NCI-H1105 treated with DMSO at 0.1 percent for 48 hours (cell line): Measurements from ENCODE around the gene LRRC63.
A peak's percentile ranks its signal among the peaks of the same experiment; 100 is the strongest.
"Not testable (repeated sequence)": the region's sequence is repeated elsewhere in the genome, so short reads cannot be mapped to it uniquely, and the experiment has no call there.

Source experiments
- DNase-seq: peaks from one replicate; lab custom pipeline; 2025; lab: John Stamatoyannopoulos, UW

Gene LRRC63

DNA sequence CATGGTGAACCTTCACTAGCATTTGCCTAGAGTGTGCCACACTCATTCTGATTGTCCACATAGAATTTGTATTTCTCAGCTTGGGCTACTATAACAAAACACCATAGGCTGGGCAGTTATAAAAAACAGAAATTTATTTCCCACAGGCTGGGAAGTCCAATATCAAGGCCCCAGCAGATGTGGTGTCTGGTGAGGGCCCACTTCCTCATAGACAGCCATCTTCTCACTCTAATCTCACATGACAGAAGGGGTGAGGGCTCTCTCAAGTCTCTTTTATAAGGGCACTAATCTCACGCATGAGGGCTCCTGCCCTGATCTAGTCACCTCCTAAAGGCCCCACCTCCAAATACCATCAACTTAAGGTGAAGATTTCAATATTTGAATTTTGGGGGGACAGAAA lies 53.6 kb downstream of the LRRC63 start:
- DNase-seq = no peak

DNA sequence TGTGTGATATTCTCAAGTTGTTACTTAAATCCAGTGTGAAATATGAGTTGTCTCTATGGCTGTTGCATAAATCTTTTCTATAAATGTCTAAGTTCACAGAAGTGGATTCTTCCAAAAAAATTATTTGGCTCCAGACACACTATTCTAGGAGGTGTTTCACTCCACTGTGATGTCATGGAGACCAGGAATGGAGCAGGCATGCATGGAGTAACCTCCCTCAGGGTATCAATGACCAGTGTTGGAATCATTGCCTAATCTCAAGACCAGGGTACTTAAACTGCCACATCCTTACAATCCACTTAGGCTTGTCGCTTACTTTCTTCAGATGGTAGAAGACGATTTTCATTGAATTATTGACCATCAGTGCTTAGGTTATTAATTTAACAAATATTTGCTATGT lies 55.4 kb downstream of the LRRC63 start:
- DNase-seq = no peak

DNA sequence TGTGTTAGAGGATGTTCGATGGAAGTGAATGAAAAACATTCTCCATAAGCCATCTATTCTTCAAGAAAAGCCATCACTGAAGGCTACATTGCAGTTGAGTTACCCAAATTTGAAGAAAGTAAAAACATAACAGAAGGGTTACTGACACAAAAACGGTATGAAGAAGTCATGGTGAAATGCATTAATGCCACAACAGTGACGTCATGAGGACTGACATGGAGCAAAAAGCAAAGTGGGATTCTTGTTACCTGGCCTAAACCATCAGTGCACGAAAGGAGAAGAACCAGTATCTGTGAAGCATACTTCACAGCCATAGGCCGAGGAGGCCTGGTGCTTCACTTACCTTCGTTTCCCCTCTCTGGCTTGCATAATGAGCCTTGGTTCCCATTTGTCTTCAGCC lies 58.7 kb downstream of the LRRC63 start:
- DNase-seq = no peak

DNA sequence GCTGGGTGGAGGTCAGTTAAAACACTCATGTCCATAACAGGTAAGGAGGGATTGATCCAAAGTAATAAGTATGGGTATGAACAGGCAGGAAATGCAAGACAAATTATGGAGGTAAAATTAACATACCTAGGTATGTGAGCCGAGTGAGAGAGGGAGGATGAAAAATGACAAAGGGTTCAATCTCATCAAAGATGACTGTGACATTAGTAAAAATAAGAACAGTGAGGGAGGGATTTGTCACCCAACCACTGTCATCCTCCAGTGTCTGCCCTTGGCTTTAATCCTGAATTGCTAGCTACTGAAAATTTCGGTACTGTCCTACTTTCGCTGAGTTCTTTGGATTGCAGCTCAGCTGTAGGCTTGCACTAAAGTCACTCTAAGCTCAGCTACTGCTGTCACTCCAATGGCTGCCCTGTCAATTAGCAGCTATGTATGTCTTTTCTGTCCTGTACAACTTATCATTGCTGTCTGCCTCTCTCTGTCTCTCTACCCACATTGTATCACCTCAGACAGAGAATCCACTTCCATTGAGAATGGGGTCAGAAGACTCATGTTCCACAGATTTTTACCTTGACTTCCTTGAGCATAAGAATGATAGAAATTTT lies 62.5 kb downstream of the LRRC63 start:
- DNase-seq = no peak

DNA sequence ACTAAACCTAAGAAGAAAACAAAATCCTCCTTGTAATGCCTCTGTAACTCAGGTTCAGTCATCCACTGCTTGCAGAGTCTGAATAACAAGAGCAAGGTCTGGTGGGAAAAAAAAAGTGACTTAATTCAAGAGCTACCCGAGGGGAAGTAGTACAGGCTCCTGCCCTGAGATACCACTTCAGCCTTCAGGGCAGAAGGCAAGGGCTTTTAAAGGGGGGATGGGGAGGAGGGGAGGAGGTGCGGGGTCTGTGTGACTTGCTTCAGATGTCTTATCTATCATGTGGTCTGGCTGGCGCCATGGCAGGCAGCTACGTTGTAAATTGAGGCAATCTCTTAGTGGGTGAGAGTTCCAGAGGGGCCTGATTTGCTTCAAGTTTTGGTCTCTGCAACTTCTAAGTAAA lies 66.7 kb downstream of the LRRC63 start:
- no peak for DNase-seq

DNA sequence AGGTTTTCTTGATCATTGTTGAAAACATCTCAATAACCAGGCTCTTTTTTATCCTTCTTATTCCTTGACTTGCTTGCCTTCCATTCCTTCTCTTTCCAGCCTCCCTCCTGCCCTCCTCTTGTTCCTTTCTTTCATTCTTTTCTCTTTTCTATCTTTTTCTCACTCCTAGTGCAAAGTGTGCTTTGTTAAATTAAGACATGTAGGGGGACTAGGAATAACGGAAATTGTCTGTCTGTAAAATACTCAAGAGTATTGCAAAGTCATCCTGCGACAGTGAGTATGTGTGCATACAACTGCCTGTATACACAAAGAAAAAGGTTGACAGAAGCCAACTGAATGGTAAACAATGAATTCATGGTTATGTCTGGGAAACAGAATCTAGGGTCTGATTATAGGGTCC lies 70.1 kb downstream of the LRRC63 start:
- no peak for DNase-seq

DNA sequence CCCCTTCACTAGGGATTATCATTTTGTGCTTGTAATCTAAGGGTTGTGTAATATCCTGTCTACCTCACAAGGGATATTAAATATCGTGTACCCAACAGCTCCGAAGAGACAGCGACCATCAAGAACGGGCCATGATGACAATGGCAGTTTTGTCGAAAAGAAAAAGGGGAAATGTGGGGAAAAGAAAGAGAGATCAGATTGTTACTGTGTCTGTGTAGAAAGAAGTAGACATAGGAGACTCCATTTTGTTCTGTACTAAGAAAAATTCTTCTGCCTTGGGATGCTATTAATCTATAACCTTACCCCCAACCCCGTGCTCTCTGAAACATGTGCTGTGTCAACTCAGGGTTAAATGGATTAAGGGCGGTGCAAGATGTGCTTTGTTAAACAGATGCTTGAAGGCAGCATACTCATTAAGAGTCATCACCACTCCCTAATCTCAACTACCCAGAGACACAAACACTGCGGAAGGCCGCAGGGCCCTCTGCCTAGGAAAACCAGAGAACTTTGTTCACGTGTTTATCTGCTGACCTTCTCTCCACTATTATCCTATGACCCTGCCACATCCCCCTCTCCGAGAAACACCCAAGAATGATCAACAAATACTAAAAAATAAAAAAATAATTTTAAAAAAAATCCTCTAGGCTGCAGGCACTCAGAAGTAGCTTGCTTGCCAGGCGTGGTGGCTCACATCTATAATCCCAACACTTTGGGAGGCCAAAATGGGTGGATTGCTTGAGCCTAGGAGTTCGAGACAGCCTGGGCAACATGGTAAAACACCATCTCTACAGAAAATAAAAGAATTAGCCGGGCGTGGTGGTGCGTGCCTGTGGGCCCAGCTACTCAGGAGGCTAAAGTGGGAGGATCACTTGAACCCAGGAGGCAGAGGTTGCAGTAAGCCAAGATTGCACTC lies 72.4 kb downstream of the LRRC63 start:
- DNase-seq = not testable (repeated sequence)

DNA sequence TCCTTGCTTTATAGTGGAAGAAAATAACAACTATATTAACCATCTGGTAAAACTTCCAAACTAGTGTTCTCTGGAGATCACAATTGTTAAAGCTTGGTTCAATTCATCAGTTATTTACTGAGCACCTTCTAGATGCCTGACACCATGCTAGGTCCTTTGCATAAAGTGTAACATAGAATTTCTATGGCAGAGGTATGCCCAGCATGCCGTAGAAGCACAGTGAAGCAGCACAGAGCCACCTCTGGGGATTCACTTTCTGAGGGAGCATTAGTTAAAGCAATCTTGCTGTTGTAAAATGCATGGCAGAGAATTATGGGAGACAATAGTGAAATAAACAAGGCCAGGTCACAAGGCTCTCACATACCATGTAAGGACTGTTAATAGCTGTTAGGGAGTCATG lies 75.2 kb downstream of the LRRC63 start:
- no peak for DNase-seq

DNA sequence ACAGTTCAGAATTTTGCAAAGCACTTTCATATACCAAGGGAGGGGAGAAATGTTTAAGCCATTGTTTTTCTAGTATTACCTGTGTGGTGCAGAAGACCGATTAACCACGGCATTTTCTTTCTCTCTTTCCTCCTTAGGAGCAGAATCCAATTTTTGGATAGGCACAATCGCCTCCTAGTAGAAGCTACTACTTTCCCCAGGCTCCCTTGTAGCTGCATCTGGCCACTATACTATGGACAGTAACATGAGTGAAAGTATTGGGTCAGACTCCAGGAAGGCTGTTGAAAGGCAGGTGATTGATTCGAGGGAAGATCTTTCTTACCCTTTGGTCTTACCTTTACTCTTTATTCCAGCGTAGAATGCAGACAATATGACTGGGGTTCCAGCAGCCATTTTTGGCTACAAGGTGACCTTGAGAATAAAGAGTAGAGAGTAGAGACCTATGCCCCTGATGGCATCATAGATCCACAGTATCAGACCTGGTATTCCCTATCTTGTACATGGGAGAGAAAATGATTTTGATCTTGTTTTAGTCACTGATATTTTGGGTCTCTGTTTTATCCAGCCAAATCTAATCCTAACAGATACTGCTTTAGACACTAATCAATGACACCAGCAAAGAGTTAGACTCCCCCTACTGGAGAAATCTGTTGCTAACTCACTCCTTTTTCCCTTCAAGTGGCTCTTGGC lies 77.0 kb downstream of the LRRC63 start:
- peak; percentile 41 for DNase-seq

DNA sequence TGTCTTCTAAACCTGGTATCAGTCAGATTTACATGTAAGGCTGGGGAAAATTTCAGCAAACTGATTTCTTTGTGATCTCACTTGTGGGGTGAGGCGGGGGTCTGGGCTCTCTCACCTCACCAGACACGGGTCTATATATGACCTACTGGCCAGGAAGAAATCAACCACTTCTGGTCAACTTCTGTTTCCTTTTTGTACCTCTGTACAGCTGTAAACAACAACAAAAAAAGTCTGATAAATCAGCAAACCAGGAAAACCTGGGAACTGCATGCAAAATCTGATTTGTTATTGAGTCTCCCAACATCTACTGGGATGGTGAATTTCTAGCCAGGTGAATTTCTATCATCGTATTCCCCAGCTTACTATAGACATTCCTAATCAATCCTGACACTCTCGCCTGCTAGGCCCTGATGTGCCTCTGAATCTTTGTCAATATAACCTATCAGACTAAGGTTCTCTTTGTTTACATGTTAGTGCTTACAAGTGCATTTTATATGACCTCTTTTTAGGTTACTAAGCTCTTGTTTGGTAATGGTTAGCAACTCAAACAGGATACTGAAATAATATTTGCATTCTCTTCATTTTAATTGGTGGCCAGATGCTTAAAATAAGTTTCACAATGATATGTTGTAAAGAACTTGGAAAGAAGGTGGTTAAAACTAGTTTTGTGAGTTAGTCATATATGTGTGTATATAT lies 77.7 kb downstream of the LRRC63 start:
- DNase-seq = no peak

DNA sequence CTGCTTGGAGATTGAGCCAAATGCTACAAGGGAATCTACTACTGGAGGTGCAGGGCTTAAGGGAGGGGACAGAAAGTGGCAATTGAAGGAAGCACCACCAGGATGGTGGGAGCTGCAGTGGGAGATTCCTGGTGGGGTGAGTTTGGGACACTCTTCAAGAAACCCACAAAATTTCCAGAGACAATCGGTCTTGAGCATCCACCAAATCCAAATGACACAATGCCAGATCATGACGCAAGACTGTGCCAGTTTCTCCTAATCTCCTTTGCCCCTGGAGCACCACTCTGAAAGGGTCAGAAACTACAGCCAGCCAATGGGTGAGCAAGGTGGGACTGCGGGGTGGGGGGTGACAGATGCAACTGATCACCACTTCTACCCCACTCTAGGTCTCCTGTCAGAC lies 78.7 kb downstream of the LRRC63 start:
- no peak for DNase-seq

DNA sequence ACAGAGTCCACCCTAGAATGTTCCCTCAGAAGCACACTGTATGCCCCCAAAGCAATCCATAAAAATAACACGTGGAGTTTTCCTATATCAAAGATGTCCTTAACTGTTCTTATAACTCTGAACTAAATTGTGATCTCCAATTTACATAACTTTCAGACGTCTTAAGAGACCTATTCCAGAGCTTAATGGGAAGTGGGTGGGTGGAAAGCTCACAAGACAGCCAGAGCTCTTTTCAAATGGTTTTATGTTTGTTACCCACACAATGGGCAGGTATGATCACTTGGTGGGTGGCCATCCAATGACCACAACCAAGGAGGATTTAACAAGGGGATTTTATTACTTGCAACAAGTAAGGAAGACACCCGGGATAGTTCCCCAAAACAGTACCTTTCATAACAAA lies 81.7 kb downstream of the LRRC63 start:
- no peak for DNase-seq

DNA sequence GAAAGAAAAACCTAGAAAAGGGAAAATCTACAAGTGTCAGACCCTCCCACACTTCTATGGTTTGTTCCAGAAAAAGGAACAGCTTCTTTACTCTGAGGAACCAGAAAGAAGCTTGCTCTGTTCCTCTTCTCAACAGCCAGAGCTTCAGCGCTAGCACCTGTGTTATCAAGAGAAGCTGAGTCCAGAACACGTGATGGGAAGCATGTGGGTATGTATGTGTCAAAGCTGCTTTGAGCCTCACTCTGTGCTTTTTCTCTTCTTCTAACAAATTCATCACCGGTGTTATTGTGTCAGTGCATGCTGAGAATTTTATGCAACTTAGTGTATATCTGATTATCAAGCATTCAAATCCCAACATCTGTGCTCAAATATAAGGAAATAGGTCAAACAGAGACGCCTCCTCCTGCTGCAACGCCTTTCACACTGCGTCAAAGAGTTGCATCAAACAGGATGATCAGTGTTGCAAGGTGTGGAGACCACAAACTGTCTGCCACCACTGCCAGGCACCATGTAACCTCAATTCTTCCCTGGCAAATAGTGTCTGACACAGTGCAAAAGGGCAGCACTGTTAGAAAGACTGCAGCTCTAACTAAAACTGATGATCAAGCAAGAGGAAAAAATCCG lies 83.9 kb downstream of the LRRC63 start:
- DNase-seq = no peak

DNA sequence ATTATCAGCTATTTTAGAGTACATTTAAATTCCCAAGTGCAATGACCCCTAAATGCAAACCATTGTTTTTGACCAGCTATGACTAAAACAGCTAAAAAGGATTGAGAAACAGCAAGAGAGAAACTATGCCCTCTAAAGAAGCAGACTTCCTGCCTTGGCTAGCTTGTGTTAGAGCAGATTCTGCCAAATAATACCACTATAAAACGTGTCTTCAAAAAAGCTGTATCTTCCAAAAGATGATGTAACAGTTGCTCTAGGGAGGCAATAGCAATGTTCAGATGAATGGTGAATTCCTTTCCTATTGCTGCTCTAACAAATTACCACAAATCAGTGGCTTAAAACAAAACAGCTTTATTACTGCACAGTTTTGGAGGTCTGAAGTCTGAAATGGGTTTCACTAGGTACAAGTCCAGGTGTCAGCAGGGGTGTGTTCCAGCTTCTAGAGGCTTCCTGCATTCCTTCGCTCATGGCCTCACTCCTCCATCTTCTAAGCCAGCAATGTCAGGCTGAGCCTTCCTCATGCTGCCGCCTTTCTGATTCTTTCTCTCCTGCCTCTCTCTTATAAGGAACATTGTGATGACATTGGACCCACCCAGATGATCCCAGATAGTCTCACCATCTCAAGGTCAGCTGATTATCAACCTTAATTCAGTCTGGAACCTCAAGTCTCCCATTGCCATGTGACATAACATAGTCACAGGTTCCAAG lies 84.5 kb downstream of the LRRC63 start:
- DNase-seq = no peak

DNA sequence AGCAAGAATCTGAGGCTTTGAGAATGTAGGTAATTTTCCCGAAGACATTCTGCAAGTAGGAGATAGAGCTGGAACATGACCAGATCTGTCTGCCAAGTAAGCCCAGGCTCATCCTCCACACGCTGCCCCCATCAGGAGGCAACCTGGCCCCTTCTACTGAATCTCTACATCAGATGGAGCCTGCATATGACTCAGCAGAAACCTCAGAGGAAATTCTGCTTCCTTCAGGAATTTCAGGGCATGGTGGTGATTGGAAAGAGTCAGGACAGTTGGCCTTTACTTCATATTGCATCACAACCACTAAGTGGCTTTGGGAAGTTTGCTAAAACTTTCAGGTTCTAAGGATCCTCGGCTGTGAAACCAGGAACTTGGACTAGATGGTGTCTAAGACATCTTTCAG lies 85.2 kb downstream of the LRRC63 start:
- no peak for DNase-seq

DNA sequence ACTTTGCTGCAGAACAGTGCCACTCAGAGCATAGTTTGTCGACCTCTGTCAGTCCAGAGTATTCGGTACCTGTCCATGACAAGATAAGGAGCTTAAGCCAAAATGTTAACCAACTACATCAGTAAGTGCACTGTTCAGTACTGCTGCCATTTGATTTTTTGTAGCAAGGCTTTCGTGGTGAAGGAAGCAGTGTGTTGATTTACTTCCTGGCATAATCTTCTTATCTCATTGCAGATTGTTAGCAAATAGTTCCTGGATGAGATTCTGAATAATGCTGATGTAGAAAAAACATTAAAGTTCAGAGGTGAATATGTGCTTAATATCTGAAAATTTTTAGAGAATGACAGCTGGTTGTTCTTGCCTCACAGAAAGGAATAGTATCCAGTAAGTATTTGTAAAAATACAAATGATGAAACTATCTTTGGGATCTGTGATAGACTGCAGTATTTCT lies 85.7 kb downstream of the LRRC63 start:
- DNase-seq = no peak

DNA sequence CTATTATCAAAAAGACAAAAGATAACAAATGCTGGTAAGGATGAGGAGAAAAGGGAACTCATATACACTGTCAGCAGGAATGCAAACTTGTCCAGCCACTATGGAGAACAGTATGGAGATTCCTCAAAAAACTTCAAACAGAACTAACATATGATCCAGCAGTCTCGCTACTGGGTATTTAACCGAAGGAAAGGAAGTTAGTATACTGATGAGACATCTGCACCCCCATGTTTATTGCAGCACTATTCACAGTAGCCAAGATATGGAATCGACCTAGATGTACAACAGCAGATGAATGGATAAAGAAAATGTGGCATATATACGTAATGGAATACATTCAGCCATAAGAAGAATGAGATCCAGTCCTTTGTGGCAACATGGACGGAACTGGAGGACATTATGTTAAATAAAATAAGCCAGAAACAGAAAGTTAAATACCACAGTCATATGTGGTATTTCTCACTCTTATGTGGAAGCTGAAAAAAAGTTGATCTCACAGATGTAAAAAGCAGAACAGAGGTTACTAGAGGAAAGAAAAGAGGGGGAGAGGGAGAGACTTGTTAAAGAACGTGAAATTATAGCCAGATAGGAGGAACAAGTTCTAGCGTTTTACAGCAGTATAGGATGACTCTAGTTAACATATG lies 92.1 kb downstream of the LRRC63 start:
- no peak for DNase-seq

DNA sequence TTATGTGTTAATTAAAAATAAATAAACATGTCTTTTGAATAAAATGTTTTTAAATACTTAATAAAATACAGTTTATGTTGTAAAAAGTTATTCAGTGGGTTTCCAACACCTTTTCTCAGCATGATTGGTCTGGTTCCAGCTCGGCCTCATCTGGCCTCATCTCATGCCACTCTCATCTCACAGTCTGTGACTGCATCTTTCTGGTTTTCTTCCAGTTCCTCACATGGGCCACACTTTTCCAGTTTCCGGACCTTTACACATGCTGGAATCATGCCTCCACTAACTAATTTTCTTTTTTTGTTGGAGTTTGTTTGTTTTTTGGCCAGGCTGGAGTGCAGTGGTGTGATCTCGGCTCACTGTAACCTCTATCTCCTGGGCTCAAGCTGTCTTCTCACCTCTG lies 92.8 kb downstream of the LRRC63 start:
- DNase-seq = no peak

DNA sequence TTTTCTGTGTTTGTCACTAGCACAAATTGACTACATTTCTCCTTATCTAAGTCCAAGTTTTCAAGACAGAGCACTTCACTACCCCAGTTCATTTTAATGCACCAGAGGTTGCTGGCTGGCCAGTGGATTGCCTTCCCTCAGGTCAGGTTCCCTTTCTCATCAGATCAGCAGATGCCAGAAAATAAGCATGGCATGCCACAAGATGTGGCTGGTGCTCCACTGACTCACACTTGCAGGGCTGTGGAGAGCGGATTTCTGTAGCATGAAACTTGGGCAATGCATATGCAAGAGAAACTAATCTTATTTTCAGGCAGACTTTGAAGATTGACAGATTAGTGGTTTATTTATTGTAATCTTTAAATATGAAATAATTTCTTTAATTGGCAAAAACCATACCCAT lies 95.8 kb downstream of the LRRC63 start:
- DNase-seq = no peak

DNA sequence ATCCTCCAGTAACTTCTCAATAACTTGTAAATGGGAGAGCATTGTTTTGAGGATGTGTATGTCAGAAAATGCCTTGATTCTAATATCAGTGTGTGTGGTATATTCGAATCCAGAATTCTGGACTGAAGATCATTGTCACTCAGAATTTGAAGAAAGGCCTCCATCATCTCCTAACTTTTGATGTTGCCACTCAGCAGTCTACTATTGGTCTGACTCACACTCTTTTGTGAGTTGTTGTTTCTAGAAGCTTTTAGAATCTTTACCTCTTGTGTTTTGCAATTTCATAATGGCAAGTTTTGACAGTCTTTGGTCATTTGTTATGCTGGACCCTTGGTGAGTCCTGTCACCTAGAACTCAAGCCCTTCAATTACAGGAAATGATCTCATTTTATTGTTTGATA lies 98.3 kb downstream of the LRRC63 start:
- no peak for DNase-seq

DNA sequence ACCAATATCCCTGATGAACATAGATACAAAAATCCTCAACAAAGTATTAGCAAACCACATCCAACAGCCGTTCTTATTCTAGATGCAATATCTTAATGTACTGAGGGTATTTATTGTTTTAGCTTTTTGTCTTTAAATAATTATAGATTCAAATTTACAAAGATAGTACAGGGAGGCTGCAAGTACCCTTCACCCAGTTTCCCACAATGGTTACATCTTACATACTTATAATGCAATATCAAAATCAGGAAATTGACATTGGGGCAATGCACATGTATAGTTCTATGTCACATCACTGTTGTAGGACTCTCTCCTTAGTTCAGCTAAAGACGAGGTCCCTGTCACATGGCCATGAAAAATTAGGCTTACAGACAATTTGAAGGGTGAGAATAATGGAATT lies 99.5 kb downstream of the LRRC63 start:
- DNase-seq = no peak
